Osteocyte (in vitro differentiated cells): ENCODE measurements around the gene TATDN2. TPM values are rescaled to one million over a fixed set of nuclear protein-coding genes. Genes with fewer than 3 reads are reported as not detected.

Experiments
- DNase-seq: peaks from one replicate; pipeline ENCODE4 v3.0.0; 2021; ENCODE audit warnings: mixed read lengths; ENCODE audit not compliant: unreplicated experiment; ENCODE audit errors: extremely low spot score
- H3K27ac Mint-ChIP-seq: one replicate; pipeline ENCODE4 v1.8.0; 2021; ENCODE audit warnings: mild to moderate bottlenecking, mixed read lengths; ENCODE audit not compliant: unreplicated experiment
- H3K27me3 Mint-ChIP-seq: one replicate; pipeline ENCODE4 v1.8.0; 2021; ENCODE audit warnings: mixed read lengths; ENCODE audit not compliant: unreplicated experiment
- H3K36me3 Mint-ChIP-seq: one replicate; pipeline ENCODE4 v1.8.0; 2021; ENCODE audit warnings: mixed read lengths; ENCODE audit not compliant: unreplicated experiment
- H3K4me1 Mint-ChIP-seq: one replicate; pipeline ENCODE4 v1.8.0; 2021; ENCODE audit warnings: mixed read lengths; ENCODE audit not compliant: unreplicated experiment
- H3K4me3 Mint-ChIP-seq: one replicate; pipeline ENCODE4 v1.8.0; 2021; ENCODE audit warnings: mild to moderate bottlenecking, moderate library complexity, mixed read lengths; ENCODE audit not compliant: unreplicated experiment
- H3K9me3 Mint-ChIP-seq: one replicate; pipeline ENCODE4 v1.8.0; 2021; ENCODE audit warnings: mixed read lengths; ENCODE audit not compliant: unreplicated experiment
- CTCF ChIP-seq: fragments of 200-600 bp; sonication (generic); IDR thresholded peaks from 2 replicates; pipeline ENCODE4 v1.5.0; 2021; ENCODE audit warnings: antibody characterized with exemption, mild to moderate bottlenecking, moderate library complexity
- total RNA-seq: library from RNA; stranded (reverse); gene quantifications from 2 replicates; pipeline ENCODE4 v1.2.1, GENCODE V29; 2021

The TATDN2 gene
- total RNA-seq, 1 donor from 2014 or later: 33.8 TPM

GRCh38 chr3:10280571-10280970 lies 32.3 kb downstream of the TATDN2 start:
- peaks cover 7% of the 10 kb centered on the region for H3K4me1 Mint-ChIP-seq
- H3K27me3 Mint-ChIP-seq: no peaks in the 10 kb centered on the region
- no peak for TF ChIP-seq CTCF
- peaks cover 19% of the 10 kb centered on the region for H3K36me3 Mint-ChIP-seq
- no peak overlapping the region for H3K27ac Mint-ChIP-seq
- H3K9me3 Mint-ChIP-seq: no peaks in the 10 kb centered on the region
- no peak for DNase-seq
- H3K4me3 Mint-ChIP-seq: no peak overlapping the region

GRCh38 chr3:10281951-10282350 lies 33.7 kb downstream of the TATDN2 start:
- no peak for DNase-seq
- H3K36me3 Mint-ChIP-seq: peaks cover 19% of the 10 kb centered on the region
- H3K9me3 Mint-ChIP-seq: no peaks in the 10 kb centered on the region
- no peak overlapping the region for H3K4me3 Mint-ChIP-seq
- peaks cover 14% of the 10 kb centered on the region for H3K4me1 Mint-ChIP-seq
- H3K27ac Mint-ChIP-seq: peak overlapping the region; percentile 53
- TF ChIP-seq CTCF: no peak
- no peaks in the 10 kb centered on the region for H3K27me3 Mint-ChIP-seq

- no peak for TF ChIP-seq CTCF
- no peaks in the 10 kb centered on the region for H3K27me3 Mint-ChIP-seq
- H3K36me3 Mint-ChIP-seq: peaks cover 16% of the 10 kb centered on the region
- H3K9me3 Mint-ChIP-seq: no peaks in the 10 kb centered on the region
- H3K27ac Mint-ChIP-seq: no peak overlapping the region
- H3K4me3 Mint-ChIP-seq: no peak overlapping the region
- no peak for DNase-seq
- H3K4me1 Mint-ChIP-seq: peaks cover 19% of the 10 kb centered on the region
Measured at GRCh38 chr3:10283638-10284037, 35.4 kb downstream of the TATDN2 start.

GRCh38 chr3:10284496-10284895 lies 36.2 kb downstream of the TATDN2 start:
- Mint-ChIP-seq H3K36me3 (peaks cover 17% of the 10 kb centered on the region), H3K27ac (no peak overlapping the region)

More at GRCh38 chr3:10284496-10284895, 36.2 kb downstream of the TATDN2 start:
- no peak for TF ChIP-seq CTCF
- H3K9me3 Mint-ChIP-seq: no peaks in the 10 kb centered on the region
- H3K4me3 Mint-ChIP-seq: no peak overlapping the region
- H3K4me1 Mint-ChIP-seq: peaks cover 19% of the 10 kb centered on the region
- DNase-seq: no peak
- no peaks in the 10 kb centered on the region for H3K27me3 Mint-ChIP-seq
